Middle frontal gyrus (tissue), 1 donor: ENCODE measurements around the gene AOPEP.
A peak's percentile ranks its signal among the peaks of the same experiment; 100 is the strongest.

Experiments
- DNase-seq: peaks from one replicate; pipeline ENCODE4 v3.0.0-alpha.2; 2015; ENCODE audit warnings: low spot score; ENCODE audit errors: extremely low spot score

Gene AOPEP

GRCh38 chr9:94726495-94727191, at the start of gene AOPEP:
Gene AOPEP (plus strand): TSS chr9:94726699. CDS start chr9:94759784, 33,085 bp downstream.
- peak; percentile 87 for DNase-seq

GRCh38 chr9:94677929-94678328, 48.6 kb upstream of the AOPEP start:
- peak; percentile 25 for DNase-seq

GRCh38 chr9:94679587-94679986, 46.9 kb upstream of the AOPEP start:
- DNase-seq = no peak

GRCh38 chr9:94680020-94680419, 46.5 kb upstream of the AOPEP start:
- DNase-seq = no peak

GRCh38 chr9:94680621-94681020, 45.9 kb upstream of the AOPEP start:
- no peak for DNase-seq

GRCh38 chr9:94681508-94681907, 45.0 kb upstream of the AOPEP start:
- DNase-seq = peak; percentile 64

- no peak for DNase-seq
Observed at GRCh38 chr9:94685359-94685758, 41.1 kb upstream of the AOPEP start.

- DNase-seq = no peak
Observed at GRCh38 chr9:94687451-94687850, 39.0 kb upstream of the AOPEP start.

GRCh38 chr9:94690344-94690743, 36.2 kb upstream of the AOPEP start:
- DNase-seq = no peak

GRCh38 chr9:94692601-94693000, 33.9 kb upstream of the AOPEP start:
- DNase-seq = no peak

GRCh38 chr9:94693485-94694204, 32.9 kb upstream of the AOPEP start:
- DNase-seq = no peak

GRCh38 chr9:94696545-94696944, 30.0 kb upstream of the AOPEP start:
- no peak for DNase-seq

- no peak for DNase-seq
Observed at GRCh38 chr9:94697972-94698581, 28.4 kb upstream of the AOPEP start.

- no peak for DNase-seq
Observed at GRCh38 chr9:94699715-94700373, 26.7 kb upstream of the AOPEP start.

GRCh38 chr9:94700445-94700844, 26.1 kb upstream of the AOPEP start:
- DNase-seq = no peak

- no peak for DNase-seq
Observed at GRCh38 chr9:94703488-94704140, 22.9 kb upstream of the AOPEP start.

GRCh38 chr9:94705162-94705702, 21.3 kb upstream of the AOPEP start:
- no peak for DNase-seq

GRCh38 chr9:94706922-94707321, 19.6 kb upstream of the AOPEP start:
- DNase-seq = no peak

GRCh38 chr9:94713436-94714215, 12.9 kb upstream of the AOPEP start:
- DNase-seq = no peak

- no peak for DNase-seq
Observed at GRCh38 chr9:94714494-94714893, 12.0 kb upstream of the AOPEP start.
